ENCODE results near the gene LPP. TPM values are rescaled to one million over a fixed set of nuclear protein-coding genes. Genes with fewer than 3 reads are reported as not detected.

Gene LPP
- total RNA-seq, 1 donor from 2014 or later: 222 TPM

DNA sequence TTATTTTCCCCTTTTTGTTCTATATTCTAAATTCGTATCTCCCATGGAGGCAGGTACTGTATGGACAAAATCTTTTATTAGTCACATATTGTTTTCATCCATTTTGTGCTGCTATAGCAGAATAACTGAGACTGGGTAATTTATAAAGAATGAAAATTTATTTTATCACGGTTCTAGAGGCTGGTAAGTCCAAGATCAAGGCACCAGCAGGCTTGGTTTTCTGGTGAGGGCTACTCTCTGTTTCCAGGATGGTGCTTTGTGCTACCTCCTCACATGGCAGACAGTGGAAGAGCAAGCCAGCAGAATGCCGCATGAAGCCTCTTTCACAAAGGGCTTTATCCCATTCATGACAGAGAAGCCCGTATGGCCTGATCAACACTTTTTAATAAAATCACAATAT is 595.9 kb downstream of the LPP start:
- Mint-ChIP-seq H3K36me3 (ENCODE audit: low read depth, unreplicated experiment) (peaks cover 10% of the 10 kb centered on the region), H3K27me3 (ENCODE audit: low read depth, unreplicated experiment) (no peaks in the 10 kb centered on the region), H3K4me1 (ENCODE audit: low read depth, unreplicated experiment) (peaks cover 8% of the 10 kb centered on the region), H3K9me3 (ENCODE audit: unreplicated experiment) (peaks cover 3% of the 10 kb centered on the region), H3K27ac (ENCODE audit: unreplicated experiment) (no peak overlapping the region), H3K4me3 (ENCODE audit: unreplicated experiment) (no peak overlapping the region)
- H3K9ac ChIP-seq (ENCODE audit: low read length): no peak overlapping the region
- no peaks in the 10 kb centered on the region for H3K27me3 ChIP-seq (ENCODE audit: insufficient read depth, low read length)
- H3K4me2 ChIP-seq (ENCODE audit: low read length): no peak overlapping the region
- H3K9me3 ChIP-seq (ENCODE audit: insufficient read depth, low read depth, low read length): no peaks in the 10 kb centered on the region
- no peak overlapping the region for H3K4me3 ChIP-seq (ENCODE audit: insufficient read depth, low read depth, low read length)
- TF ChIP-seq EZH2 (IDR thresholded peaks at IDR 0.05; ENCODE audit: insufficient read depth, low read length): no peak
- TF ChIP-seq, protein P1, sequence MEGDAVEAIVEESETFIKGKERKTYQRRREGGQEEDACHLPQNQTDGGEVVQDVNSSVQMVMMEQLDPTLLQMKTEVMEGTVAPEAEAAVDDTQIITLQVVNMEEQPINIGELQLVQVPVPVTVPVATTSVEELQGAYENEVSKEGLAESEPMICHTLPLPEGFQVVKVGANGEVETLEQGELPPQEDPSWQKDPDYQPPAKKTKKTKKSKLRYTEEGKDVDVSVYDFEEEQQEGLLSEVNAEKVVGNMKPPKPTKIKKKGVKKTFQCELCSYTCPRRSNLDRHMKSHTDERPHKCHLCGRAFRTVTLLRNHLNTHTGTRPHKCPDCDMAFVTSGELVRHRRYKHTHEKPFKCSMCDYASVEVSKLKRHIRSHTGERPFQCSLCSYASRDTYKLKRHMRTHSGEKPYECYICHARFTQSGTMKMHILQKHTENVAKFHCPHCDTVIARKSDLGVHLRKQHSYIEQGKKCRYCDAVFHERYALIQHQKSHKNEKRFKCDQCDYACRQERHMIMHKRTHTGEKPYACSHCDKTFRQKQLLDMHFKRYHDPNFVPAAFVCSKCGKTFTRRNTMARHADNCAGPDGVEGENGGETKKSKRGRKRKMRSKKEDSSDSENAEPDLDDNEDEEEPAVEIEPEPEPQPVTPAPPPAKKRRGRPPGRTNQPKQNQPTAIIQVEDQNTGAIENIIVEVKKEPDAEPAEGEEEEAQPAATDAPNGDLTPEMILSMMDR (IDR thresholded peaks at IDR 0.05; ENCODE audit: insufficient read depth, low read depth, low read length): no peak
- peaks cover 33% of the 10 kb centered on the region for H4K20me1 ChIP-seq (ENCODE audit: insufficient read depth, low read length)
- no peak for FAIRE-seq
- H2AFZ ChIP-seq (ENCODE audit: low read depth, low read length): no peak overlapping the region
- no peaks in the 10 kb centered on the region for H3K79me2 ChIP-seq (ENCODE audit: insufficient read depth, low read length)
- peaks cover 3% of the 10 kb centered on the region for H3K4me1 ChIP-seq (ENCODE audit: insufficient read depth, low read length)
- no peak overlapping the region for H3K27ac ChIP-seq (ENCODE audit: low read depth, low read length)
- no peak for DNase-seq (ENCODE audit: low read depth)
- no peaks in the 10 kb centered on the region for H3K36me3 ChIP-seq (ENCODE audit: insufficient read depth, low read length)

DNA sequence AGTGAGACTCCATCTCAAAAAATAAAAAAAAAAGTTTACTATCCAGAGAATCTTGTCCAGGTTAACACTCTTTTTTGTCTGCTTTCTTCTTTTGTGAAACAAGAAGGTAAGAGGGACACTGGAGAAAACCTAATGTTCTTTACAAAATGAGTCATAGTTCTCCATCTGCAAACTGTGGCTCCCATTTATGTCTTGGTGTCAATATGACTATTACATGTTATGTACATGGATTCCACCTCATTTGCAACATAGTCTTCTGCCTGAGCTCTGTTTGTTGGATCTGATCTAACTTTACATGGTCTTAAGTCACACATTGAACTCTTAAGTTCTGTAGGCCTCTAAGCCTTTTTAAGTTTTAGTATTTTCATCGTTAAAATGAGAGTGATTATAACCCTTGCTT is 596.7 kb downstream of the LPP start:
- Histone ChIP-seq H2AFZ (ENCODE audit: low read depth, low read length) (no peak overlapping the region), H3K79me2 (ENCODE audit: insufficient read depth, low read length) (no peaks in the 10 kb centered on the region), H3K36me3 (ENCODE audit: insufficient read depth, low read length) (no peaks in the 10 kb centered on the region), H3K4me3 (ENCODE audit: insufficient read depth, low read depth, low read length) (no peak overlapping the region), H3K9me3 (ENCODE audit: insufficient read depth, low read depth, low read length) (no peaks in the 10 kb centered on the region), H3K4me2 (ENCODE audit: low read length) (no peak overlapping the region), H3K27ac (ENCODE audit: low read depth, low read length) (no peak overlapping the region), H3K27me3 (ENCODE audit: insufficient read depth, low read length) (no peaks in the 10 kb centered on the region), H3K9ac (ENCODE audit: low read length) (no peak overlapping the region), H4K20me1 (ENCODE audit: insufficient read depth, low read length) (peaks cover 29% of the 10 kb centered on the region), H3K4me1 (ENCODE audit: insufficient read depth, low read length) (peaks cover 3% of the 10 kb centered on the region)
- DNase-seq (ENCODE audit: low read depth) (no peak), FAIRE-seq (no peak)
- Mint-ChIP-seq H3K4me1 (ENCODE audit: low read depth, unreplicated experiment) (peaks cover 8% of the 10 kb centered on the region), H3K27me3 (ENCODE audit: low read depth, unreplicated experiment) (no peaks in the 10 kb centered on the region), H3K4me3 (ENCODE audit: unreplicated experiment) (no peak overlapping the region), H3K9me3 (ENCODE audit: unreplicated experiment) (peaks cover 3% of the 10 kb centered on the region), H3K36me3 (ENCODE audit: low read depth, unreplicated experiment) (peaks cover 10% of the 10 kb centered on the region), H3K27ac (ENCODE audit: unreplicated experiment) (no peak overlapping the region)
- TF ChIP-seq, protein P1 (IDR thresholded peaks at IDR 0.05; ENCODE audit: insufficient read depth, low read depth, low read length): no peak
- no peak for TF ChIP-seq EZH2 (IDR thresholded peaks at IDR 0.05; ENCODE audit: insufficient read depth, low read length)

DNA sequence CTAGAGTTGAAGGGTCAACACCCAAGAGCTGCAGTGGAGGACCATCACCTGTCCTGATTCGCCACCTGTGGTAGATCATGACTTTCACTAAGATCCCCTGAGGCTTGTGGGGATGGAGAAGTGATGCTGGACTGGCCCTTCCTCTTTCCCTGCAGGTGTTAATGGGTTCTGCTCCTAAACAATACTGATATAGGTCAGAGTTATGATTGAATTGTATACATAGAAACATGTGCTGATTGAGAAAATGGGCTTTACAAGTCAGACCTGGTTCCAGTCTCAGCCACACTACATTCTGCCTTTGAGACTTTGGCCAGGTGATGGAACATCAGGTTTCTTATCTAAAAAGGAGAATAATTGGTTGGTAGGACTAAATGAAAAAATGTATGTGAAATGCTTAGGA is 598.9 kb downstream of the LPP start:
- Mint-ChIP-seq H3K9me3 (ENCODE audit: unreplicated experiment) (peaks cover 3% of the 10 kb centered on the region), H3K27me3 (ENCODE audit: low read depth, unreplicated experiment) (no peaks in the 10 kb centered on the region), H3K36me3 (ENCODE audit: low read depth, unreplicated experiment) (peaks cover 4% of the 10 kb centered on the region), H3K27ac (ENCODE audit: unreplicated experiment) (no peak overlapping the region), H3K4me3 (ENCODE audit: unreplicated experiment) (no peak overlapping the region), H3K4me1 (ENCODE audit: low read depth, unreplicated experiment) (peaks cover 16% of the 10 kb centered on the region)
- H2AFZ ChIP-seq (ENCODE audit: low read depth, low read length): no peak overlapping the region
- DNase-seq (ENCODE audit: low read depth) (no peak), FAIRE-seq (no peak)
- no peaks in the 10 kb centered on the region for H3K27me3 ChIP-seq (ENCODE audit: insufficient read depth, low read length)
- H3K4me2 ChIP-seq (ENCODE audit: low read length): no peak overlapping the region
- no peaks in the 10 kb centered on the region for H3K36me3 ChIP-seq (ENCODE audit: insufficient read depth, low read length)
- no peak overlapping the region for H3K9ac ChIP-seq (ENCODE audit: low read length)
- H3K27ac ChIP-seq (ENCODE audit: low read depth, low read length): no peak overlapping the region
- H3K79me2 ChIP-seq (ENCODE audit: insufficient read depth, low read length): peaks cover 6% of the 10 kb centered on the region
- H3K4me1 ChIP-seq (ENCODE audit: insufficient read depth, low read length): peaks cover 3% of the 10 kb centered on the region
- no peaks in the 10 kb centered on the region for H3K9me3 ChIP-seq (ENCODE audit: insufficient read depth, low read depth, low read length)
- no peak for TF ChIP-seq EZH2 (IDR thresholded peaks at IDR 0.05; ENCODE audit: insufficient read depth, low read length)
- TF ChIP-seq, protein P1 (IDR thresholded peaks at IDR 0.05; ENCODE audit: insufficient read depth, low read depth, low read length): no peak
- H4K20me1 ChIP-seq (ENCODE audit: insufficient read depth, low read length): peaks cover 33% of the 10 kb centered on the region
- no peak overlapping the region for H3K4me3 ChIP-seq (ENCODE audit: insufficient read depth, low read depth, low read length)
